T-helper 2 cell treated with Interferon-gamma antibody and Interleukin-4, amounts not matched to agents 5 μg/mL and 100 μg/mL, for 36 hours (primary cell): ENCODE measurements around the gene PHAX.
"Not testable (repeated sequence)": the region's sequence is repeated elsewhere in the genome, so short reads cannot be mapped to it uniquely, and the experiment has no call there.

Experiments used
- DNase-seq: peaks from one replicate; pipeline ENCODE4 v3.0.0; 2021; ENCODE audit warnings: low spot score
- H3K27ac Mint-ChIP-seq: one replicate; pipeline ENCODE4 v1.8.0; 2021; ENCODE audit warnings: mild to moderate bottlenecking, mixed read lengths
- H3K27me3 Mint-ChIP-seq: one replicate; pipeline ENCODE4 v1.8.0; 2021; ENCODE audit warnings: low read depth, mixed read lengths
- H3K36me3 Mint-ChIP-seq: one replicate; pipeline ENCODE4 v1.8.0; 2021; ENCODE audit warnings: low read depth, mixed read lengths
- H3K4me1 Mint-ChIP-seq: one replicate; pipeline ENCODE4 v1.8.0; 2021; ENCODE audit warnings: low read depth, mixed read lengths
- H3K4me3 Mint-ChIP-seq: one replicate; pipeline ENCODE4 v1.8.0; 2022; ENCODE audit warnings: mild to moderate bottlenecking, moderate library complexity, mixed read lengths
- H3K9me3 Mint-ChIP-seq: one replicate; pipeline ENCODE4 v1.8.0; 2021; ENCODE audit warnings: mixed read lengths

Gene PHAX

DNA sequence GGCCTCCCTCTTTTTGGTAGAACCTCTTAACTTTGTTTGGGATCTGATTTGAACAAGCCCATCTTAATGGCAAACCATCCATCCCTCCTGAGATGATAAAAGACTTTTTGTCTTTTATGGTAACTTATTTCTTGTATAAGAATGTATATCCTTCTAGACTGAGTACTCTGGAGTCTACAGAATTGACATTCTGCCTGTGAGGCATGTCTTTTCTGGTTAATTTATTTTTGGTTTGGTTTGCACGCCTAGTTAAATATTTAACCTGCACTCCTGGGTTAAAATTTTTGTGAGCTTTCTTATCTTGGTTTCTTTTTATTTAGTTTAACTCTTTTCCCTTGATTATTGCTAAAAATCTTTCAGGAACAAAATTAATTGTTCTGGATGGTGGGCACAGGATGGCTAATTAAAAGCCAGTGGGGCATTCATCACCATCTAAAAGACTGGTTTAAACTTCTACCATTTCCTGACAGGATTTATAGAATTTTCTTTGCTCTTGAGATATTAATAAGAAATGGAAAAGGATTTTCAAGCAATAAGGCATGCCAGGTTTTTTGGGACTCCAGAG, 50.3 kb downstream of the PHAX start:
- no peaks in the 10 kb centered on the region for H3K4me1 Mint-ChIP-seq
- no peak for DNase-seq
- no peak overlapping the region for H3K4me3 Mint-ChIP-seq
- no peaks in the 10 kb centered on the region for H3K9me3 Mint-ChIP-seq
- H3K27ac Mint-ChIP-seq, result no peak overlapping the region
- peaks cover 26% of the 10 kb centered on the region for H3K27me3 Mint-ChIP-seq
- no peaks in the 10 kb centered on the region for H3K36me3 Mint-ChIP-seq

DNA sequence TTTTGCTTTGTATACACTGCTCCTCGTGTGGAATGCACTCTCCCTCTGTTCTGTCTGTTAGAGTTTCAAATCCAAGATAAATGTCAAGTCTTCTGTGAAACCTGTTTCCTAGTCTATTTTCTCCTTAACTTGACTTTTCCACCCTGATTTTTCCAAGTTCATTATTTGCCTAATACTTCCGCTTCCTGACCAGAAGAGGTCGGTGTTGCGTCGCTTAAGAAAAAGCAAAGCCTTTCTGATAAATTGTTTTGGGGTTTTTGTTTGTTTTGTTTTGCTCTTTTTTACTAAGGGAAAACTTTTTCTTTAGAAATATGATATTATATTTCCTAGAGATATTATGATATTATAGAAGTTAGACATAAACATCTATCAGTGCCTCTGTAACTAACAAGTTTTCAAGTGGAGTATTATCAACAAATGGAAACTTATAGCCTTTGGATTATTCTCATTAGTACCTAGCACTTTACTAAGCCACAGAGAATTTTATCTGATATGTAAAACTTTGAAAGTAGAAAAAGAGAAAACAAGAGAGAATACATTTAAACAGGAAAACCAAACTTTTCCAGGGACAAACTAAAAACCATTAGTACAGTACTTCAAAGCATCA, 55.8 kb downstream of the PHAX start:
- DNase-seq, result no peak
- H3K36me3 Mint-ChIP-seq, result no peaks in the 10 kb centered on the region
- H3K4me1 Mint-ChIP-seq, result peaks cover 7% of the 10 kb centered on the region
- H3K27me3 Mint-ChIP-seq, result peaks cover 12% of the 10 kb centered on the region
- no peaks in the 10 kb centered on the region for H3K9me3 Mint-ChIP-seq
- H3K4me3 Mint-ChIP-seq, result no peak overlapping the region
- no peak overlapping the region for H3K27ac Mint-ChIP-seq

DNA sequence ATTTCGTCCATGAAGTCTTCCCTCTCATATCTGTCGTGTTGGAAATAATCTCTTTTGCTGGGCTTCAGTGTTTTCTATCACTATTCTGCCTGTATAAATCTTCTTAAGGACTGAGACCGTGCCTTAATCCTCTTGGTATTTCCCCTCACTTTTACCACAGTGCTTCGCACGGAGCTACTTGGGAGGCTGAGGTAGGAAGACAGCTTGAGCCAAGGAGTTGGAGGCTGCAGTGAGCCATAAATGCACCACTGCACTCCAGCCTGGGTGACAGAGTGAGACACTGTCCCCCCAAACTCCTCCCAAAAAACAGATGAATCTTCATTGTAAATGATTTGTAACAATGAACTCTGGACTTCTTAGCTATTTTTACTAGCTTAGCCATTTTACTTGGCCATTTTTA, 57.8 kb downstream of the PHAX start:
- DNase-seq, result no peak
- Mint-ChIP-seq H3K4me3 (no peak overlapping the region), H3K27ac (no peak overlapping the region)

DNA sequence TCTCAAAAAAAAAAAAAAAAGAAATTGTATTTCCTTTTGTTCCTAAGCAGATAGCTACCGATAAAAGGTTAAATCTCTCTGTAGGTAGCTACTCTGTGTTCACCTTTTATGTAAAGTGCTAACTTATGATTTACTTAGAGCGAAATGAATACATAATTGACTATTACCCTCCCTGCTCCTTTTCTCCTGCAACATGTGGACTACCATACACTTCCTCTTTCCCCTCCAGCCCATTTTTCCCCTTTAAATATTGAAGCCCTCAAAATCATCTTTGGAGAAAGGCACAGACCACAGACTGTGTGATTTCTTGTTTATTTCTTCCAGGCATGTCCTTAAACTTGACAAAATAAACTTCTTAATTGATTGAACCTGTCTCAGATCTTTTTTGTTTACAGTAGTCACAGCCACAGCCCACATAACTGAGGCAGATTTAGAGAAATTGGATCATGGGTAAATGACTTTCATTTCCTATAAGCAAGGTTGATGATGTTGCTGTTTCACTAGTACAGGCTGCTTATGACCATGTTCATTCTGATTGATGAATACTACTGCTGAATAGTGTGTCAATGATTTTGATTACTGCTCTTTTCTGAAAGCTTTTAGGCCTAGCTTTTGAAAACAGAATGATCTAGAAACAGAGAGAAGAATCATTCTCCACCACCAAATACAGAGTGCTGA, 59.2 kb downstream of the PHAX start:
- H3K27ac Mint-ChIP-seq, result peak overlapping the region; percentile 19
- H3K4me1 Mint-ChIP-seq, result peaks cover 7% of the 10 kb centered on the region
- H3K4me3 Mint-ChIP-seq, result no peak overlapping the region
- no peaks in the 10 kb centered on the region for H3K36me3 Mint-ChIP-seq
- DNase-seq, result no peak
- no peaks in the 10 kb centered on the region for H3K9me3 Mint-ChIP-seq
- peaks cover 10% of the 10 kb centered on the region for H3K27me3 Mint-ChIP-seq

More for the DNA sequence above, 57.8 kb downstream of the PHAX start:
- no peaks in the 10 kb centered on the region for H3K9me3 Mint-ChIP-seq
- H3K27me3 Mint-ChIP-seq, result peaks cover 10% of the 10 kb centered on the region
- peaks cover 7% of the 10 kb centered on the region for H3K4me1 Mint-ChIP-seq
- no peaks in the 10 kb centered on the region for H3K36me3 Mint-ChIP-seq

DNA sequence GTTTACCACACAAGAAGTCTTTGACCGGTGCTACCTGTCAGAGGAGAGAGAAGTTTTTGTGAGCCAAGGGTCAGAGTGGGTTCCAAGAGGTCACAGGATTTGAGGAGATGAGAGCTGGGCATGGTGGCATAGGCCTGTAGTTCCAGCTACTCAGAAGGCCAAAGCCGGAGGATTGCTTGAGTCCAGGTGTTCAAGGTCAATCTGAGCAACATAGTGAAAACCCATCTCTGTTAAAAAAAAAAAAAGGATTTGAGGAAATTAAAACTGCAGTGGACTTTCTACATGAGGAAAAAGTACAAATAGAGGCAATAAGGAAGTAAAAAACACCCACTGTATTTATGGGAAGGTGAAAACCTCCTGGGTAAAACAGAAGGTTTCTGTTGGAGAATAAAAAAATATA, 63.8 kb downstream of the PHAX start:
- no peak overlapping the region for H3K4me3 Mint-ChIP-seq
- peaks cover 6% of the 10 kb centered on the region for H3K4me1 Mint-ChIP-seq
- H3K36me3 Mint-ChIP-seq, result no peaks in the 10 kb centered on the region
- H3K27ac Mint-ChIP-seq, result no peak overlapping the region
- H3K27me3 Mint-ChIP-seq, result peaks cover 6% of the 10 kb centered on the region
- no peak for DNase-seq
- no peaks in the 10 kb centered on the region for H3K9me3 Mint-ChIP-seq

DNA sequence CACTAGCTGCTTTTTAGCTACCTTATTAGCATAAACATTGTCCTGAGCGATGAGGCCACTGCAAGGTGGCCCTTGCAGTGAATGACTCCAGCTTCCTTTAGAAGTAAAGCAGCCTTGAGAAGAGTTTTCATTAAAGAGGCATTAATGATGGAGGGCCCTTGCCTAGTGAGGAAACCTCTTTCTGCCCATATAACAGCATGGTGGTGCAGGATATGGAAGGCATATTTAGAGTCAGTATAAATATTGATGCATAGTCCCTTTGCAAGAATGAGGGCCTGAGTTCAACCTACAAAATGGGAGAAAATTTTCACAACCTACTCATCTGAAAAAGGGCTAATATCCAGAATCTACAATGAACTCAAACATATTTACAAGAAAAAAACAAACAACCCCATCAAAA, 69.4 kb downstream of the PHAX start:
- not testable (repeated sequence) for H3K4me3 Mint-ChIP-seq, H3K36me3 Mint-ChIP-seq, DNase-seq, H3K27ac Mint-ChIP-seq, H3K4me1 Mint-ChIP-seq, H3K27me3 Mint-ChIP-seq, H3K9me3 Mint-ChIP-seq

DNA sequence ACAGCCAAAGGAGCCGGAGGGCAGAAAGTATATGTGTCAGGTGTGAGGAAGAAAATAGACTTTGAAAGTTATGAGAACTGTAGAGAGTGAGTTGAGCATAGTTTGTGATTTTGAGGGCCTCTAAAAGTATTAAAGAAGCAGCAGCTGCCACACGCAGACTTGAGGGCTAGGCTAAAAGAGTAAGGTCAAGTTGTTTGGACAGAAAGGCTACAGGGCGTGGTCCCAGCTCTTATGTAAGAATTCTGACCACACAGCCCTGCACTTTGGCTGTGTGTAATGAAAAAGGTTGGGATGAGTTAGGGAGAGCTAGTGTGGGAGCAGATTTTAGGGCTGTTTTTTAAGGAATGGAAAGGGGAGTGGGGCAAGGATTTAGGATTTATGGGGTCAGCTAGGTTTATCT, 70.9 kb downstream of the PHAX start:
- not testable (repeated sequence) for H3K27me3 Mint-ChIP-seq, H3K9me3 Mint-ChIP-seq, DNase-seq, H3K4me3 Mint-ChIP-seq, H3K27ac Mint-ChIP-seq, H3K4me1 Mint-ChIP-seq, H3K36me3 Mint-ChIP-seq

DNA sequence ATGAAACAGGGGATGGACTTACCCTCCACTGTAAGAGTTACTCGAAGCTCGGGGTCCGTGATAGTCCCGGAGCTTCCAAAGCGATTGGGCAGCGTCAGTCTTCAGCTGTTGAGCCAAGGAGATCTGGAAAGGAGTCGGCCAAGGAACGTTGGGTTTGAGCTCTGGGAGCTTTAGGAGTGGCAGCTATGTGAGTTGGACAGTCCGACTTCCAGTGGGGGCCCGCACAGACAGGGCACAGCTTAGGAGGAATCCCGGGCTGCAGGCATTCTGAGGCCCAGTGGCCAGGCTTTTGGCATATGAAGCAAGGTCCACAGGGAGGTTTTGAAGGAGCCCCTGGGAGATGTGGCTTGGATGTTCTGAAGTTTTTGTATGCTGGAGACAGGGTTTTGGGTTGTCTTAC, 72.7 kb downstream of the PHAX start:
- no peaks in the 10 kb centered on the region for H3K36me3 Mint-ChIP-seq
- H3K27me3 Mint-ChIP-seq, result no peaks in the 10 kb centered on the region
- peaks cover 5% of the 10 kb centered on the region for H3K9me3 Mint-ChIP-seq
- no peak overlapping the region for H3K4me3 Mint-ChIP-seq
- peaks cover 6% of the 10 kb centered on the region for H3K4me1 Mint-ChIP-seq
- no peak overlapping the region for H3K27ac Mint-ChIP-seq
- DNase-seq, result no peak

DNA sequence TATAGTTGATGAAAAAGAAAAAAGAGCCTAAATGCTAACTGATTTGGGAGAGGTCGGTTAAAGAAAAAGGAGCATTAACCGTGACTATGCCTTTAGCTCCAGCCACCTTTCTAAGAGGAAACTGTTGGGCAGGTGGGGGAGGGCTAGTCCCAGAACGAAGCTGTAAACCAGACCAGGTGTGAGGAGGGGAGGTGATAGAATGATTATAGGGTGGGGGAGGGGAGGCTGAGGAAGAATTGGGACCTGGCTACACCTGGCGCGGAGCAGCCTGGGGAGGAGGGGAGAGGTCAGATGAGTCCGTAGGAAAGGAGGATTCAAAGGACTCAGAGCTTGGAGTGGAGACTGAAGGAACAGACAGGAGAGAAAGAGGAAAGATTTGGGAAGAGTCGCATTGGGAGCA, 73.4 kb downstream of the PHAX start:
- no peaks in the 10 kb centered on the region for H3K27me3 Mint-ChIP-seq
- H3K27ac Mint-ChIP-seq, result no peak overlapping the region
- peaks cover 9% of the 10 kb centered on the region for H3K4me1 Mint-ChIP-seq
- no peaks in the 10 kb centered on the region for H3K36me3 Mint-ChIP-seq
- peaks cover 5% of the 10 kb centered on the region for H3K9me3 Mint-ChIP-seq
- DNase-seq, result no peak
- H3K4me3 Mint-ChIP-seq, result no peak overlapping the region

DNA sequence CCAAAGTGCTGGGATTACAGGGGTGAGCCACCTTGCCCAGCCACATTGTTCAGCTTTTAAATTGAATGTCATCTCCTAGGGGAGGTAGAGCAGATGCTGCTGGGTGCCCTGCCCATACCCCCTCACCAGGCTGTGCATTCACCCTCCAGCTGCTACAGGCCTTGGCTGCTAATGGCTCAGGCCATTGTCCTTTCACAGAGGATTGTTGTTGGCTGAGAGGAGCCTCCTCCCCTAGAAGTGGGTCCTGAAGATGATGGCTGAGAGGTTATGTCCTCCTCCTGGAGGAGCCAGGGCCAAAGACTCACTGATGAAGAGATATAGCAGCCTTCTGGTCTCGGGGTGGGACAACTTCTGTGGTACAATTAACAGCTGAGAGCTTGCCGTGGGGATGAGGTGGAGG, 74.6 kb downstream of the PHAX start:
- H3K27ac Mint-ChIP-seq, result no peak overlapping the region
- no peak for DNase-seq
- H3K4me3 Mint-ChIP-seq, result no peak overlapping the region
- H3K4me1 Mint-ChIP-seq, result peaks cover 19% of the 10 kb centered on the region
- no peaks in the 10 kb centered on the region for H3K36me3 Mint-ChIP-seq
- no peaks in the 10 kb centered on the region for H3K27me3 Mint-ChIP-seq
- peaks cover 5% of the 10 kb centered on the region for H3K9me3 Mint-ChIP-seq

DNA sequence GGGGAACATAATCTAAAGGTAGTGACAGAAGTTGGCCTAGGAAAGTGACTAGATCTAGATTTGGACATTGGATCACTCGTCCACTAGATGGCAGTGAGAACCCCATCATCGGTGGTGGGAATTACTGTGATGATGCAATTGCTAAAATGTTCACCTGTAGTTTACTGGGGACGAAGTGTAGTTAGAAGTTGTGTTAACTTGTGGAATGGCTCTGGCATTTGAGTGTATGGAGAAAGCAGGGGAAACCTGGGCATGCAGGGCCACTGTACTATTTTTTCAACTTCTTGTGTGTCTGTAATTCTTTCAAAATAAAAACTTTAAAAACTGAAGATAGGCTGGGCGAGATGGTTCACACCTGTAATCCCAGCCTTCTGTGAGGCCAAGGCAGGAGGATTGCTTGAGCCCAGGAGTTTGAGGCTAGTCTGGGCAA, 75.5 kb downstream of the PHAX start:
- peak; percentile 51 for DNase-seq
- H3K4me1 Mint-ChIP-seq, result peaks cover 21% of the 10 kb centered on the region
- no peak overlapping the region for H3K4me3 Mint-ChIP-seq
- H3K36me3 Mint-ChIP-seq, result no peaks in the 10 kb centered on the region
- H3K9me3 Mint-ChIP-seq, result peaks cover 4% of the 10 kb centered on the region
- H3K27me3 Mint-ChIP-seq, result no peaks in the 10 kb centered on the region
- H3K27ac Mint-ChIP-seq, result peak overlapping the region; percentile 20
